ENCODE results near the gene DBN1.

The DBN1 gene

GRCh38 chr5:177479774-177480173 lies 6.3 kb upstream of the DBN1 start:
- no peak overlapping the region for H2AFZ ChIP-seq (ENCODE audit: low read length, unreplicated experiment)
- no peaks in the 10 kb centered on the region for H3K27me3 ChIP-seq (ENCODE audit: insufficient read depth, low read length)
- H3K79me2 ChIP-seq (ENCODE audit: control insufficient read depth, insufficient read depth, low read length, unreplicated experiment), result no peaks in the 10 kb centered on the region
- peaks cover 3% of the 10 kb centered on the region; the same call in 1 of the 2 replicates for H3K36me3 ChIP-seq (ENCODE audit: insufficient read depth, low read length)
- H3K4me3 ChIP-seq (ENCODE audit: low read depth, low read length), result no peak overlapping the region
- 0 out of 2 replicates have a peak overlapping the region, but pooled peaks have one; percentile 12 for H3K27ac ChIP-seq (ENCODE audit: low read depth, low read length)
- peaks cover 30% of the 10 kb centered on the region for H3K4me1 ChIP-seq (ENCODE audit: control insufficient read depth, insufficient read depth, low read length, unreplicated experiment)

- no peaks in the 10 kb centered on the region for H3K79me2 ChIP-seq (ENCODE audit: control insufficient read depth, insufficient read depth, low read length, unreplicated experiment)
- peaks cover 30% of the 10 kb centered on the region for H3K4me1 ChIP-seq (ENCODE audit: control insufficient read depth, insufficient read depth, low read length, unreplicated experiment)
- peaks cover 1% of the 10 kb centered on the region; the same call in 1 of the 2 replicates for H3K36me3 ChIP-seq (ENCODE audit: insufficient read depth, low read length)
- H2AFZ ChIP-seq (ENCODE audit: low read length, unreplicated experiment), result no peak overlapping the region
- H3K4me3 ChIP-seq (ENCODE audit: low read depth, low read length), result no peak overlapping the region
- H3K27ac ChIP-seq (ENCODE audit: low read depth, low read length), result 0 out of 2 replicates have a peak overlapping the region, but pooled peaks have one; percentile 12
- H3K27me3 ChIP-seq (ENCODE audit: insufficient read depth, low read length), result no peaks in the 10 kb centered on the region
These were observed 5.5 kb upstream of the DBN1 start for GRCh38 chr5:177478711-177479646.

GRCh38 chr5:177477701-177478477 lies 4.5 kb upstream of the DBN1 start:
- no peak overlapping the region for H3K4me3 ChIP-seq (ENCODE audit: low read depth, low read length)
- H3K4me1 ChIP-seq (ENCODE audit: control insufficient read depth, insufficient read depth, low read length, unreplicated experiment), result peaks cover 30% of the 10 kb centered on the region
- H3K36me3 ChIP-seq (ENCODE audit: insufficient read depth, low read length), result no peaks in the 10 kb centered on the region
- peaks cover under 1% of the 10 kb centered on the region for H3K79me2 ChIP-seq (ENCODE audit: control insufficient read depth, insufficient read depth, low read length, unreplicated experiment)
- H3K27ac ChIP-seq (ENCODE audit: low read depth, low read length), result no peak overlapping the region
- H3K27me3 ChIP-seq (ENCODE audit: insufficient read depth, low read length), result no peaks in the 10 kb centered on the region
- H2AFZ ChIP-seq (ENCODE audit: low read length, unreplicated experiment), result no peak overlapping the region

GRCh38 chr5:177476531-177477233 lies 3.2 kb upstream of the DBN1 start:
- Histone ChIP-seq H3K79me2 (ENCODE audit: control insufficient read depth, insufficient read depth, low read length, unreplicated experiment) (peaks cover 13% of the 10 kb centered on the region), H2AFZ (ENCODE audit: low read length, unreplicated experiment) (no peak overlapping the region), H3K27me3 (ENCODE audit: insufficient read depth, low read length) (no peaks in the 10 kb centered on the region), H3K36me3 (ENCODE audit: insufficient read depth, low read length) (no peaks in the 10 kb centered on the region), H3K4me1 (ENCODE audit: control insufficient read depth, insufficient read depth, low read length, unreplicated experiment) (peaks cover 31% of the 10 kb centered on the region), H3K27ac (ENCODE audit: low read depth, low read length) (no peak overlapping the region), H3K4me3 (ENCODE audit: low read depth, low read length) (no peak overlapping the region)

GRCh38 chr5:177475563-177476427 lies 2.4 kb upstream of the DBN1 start:
- Histone ChIP-seq H3K4me1 (ENCODE audit: control insufficient read depth, insufficient read depth, low read length, unreplicated experiment) (peaks cover 36% of the 10 kb centered on the region), H3K4me3 (ENCODE audit: low read depth, low read length) (no peak overlapping the region)

GRCh38 chr5:177474846-177475562 lies 1.6 kb upstream of the DBN1 start:
- Histone ChIP-seq H3K27ac (ENCODE audit: low read depth, low read length) (no peak overlapping the region), H3K4me3 (ENCODE audit: low read depth, low read length) (no peak overlapping the region), H3K4me1 (ENCODE audit: control insufficient read depth, insufficient read depth, low read length, unreplicated experiment) (peaks cover 41% of the 10 kb centered on the region), H3K36me3 (ENCODE audit: insufficient read depth, low read length) (no peaks in the 10 kb centered on the region), H2AFZ (ENCODE audit: low read length, unreplicated experiment) (no peak overlapping the region), H3K27me3 (ENCODE audit: insufficient read depth, low read length) (no peaks in the 10 kb centered on the region), H3K79me2 (ENCODE audit: control insufficient read depth, insufficient read depth, low read length, unreplicated experiment) (peaks cover 30% of the 10 kb centered on the region)

More at GRCh38 chr5:177475563-177476427, 2.4 kb upstream of the DBN1 start:
- Histone ChIP-seq H3K27me3 (ENCODE audit: insufficient read depth, low read length) (no peaks in the 10 kb centered on the region), H3K79me2 (ENCODE audit: control insufficient read depth, insufficient read depth, low read length, unreplicated experiment) (peaks cover 22% of the 10 kb centered on the region), H3K27ac (ENCODE audit: low read depth, low read length) (no peak overlapping the region), H2AFZ (ENCODE audit: low read length, unreplicated experiment) (no peak overlapping the region), H3K36me3 (ENCODE audit: insufficient read depth, low read length) (no peaks in the 10 kb centered on the region)

- Histone ChIP-seq H3K4me1 (ENCODE audit: control insufficient read depth, insufficient read depth, low read length, unreplicated experiment) (peaks cover 43% of the 10 kb centered on the region), H3K36me3 (ENCODE audit: insufficient read depth, low read length) (no peaks in the 10 kb centered on the region), H3K4me3 (ENCODE audit: low read depth, low read length) (no peak overlapping the region), H3K27me3 (ENCODE audit: insufficient read depth, low read length) (no peaks in the 10 kb centered on the region), H2AFZ (ENCODE audit: low read length, unreplicated experiment) (no peak overlapping the region), H3K27ac (ENCODE audit: low read depth, low read length) (no peak overlapping the region), H3K79me2 (ENCODE audit: control insufficient read depth, insufficient read depth, low read length, unreplicated experiment) (peaks cover 39% of the 10 kb centered on the region)
These were observed 605 bp upstream of the DBN1 start for GRCh38 chr5:177474002-177474476.

GRCh38 chr5:177472460-177473442 lies 683 bp downstream of the DBN1 start:
- peaks cover 50% of the 10 kb centered on the region for H3K4me1 ChIP-seq (ENCODE audit: control insufficient read depth, insufficient read depth, low read length, unreplicated experiment)
- H3K27ac ChIP-seq (ENCODE audit: low read depth, low read length), result peak overlapping the region; percentile 45
- peaks cover 5% of the 10 kb centered on the region; the same call in 1 of the 2 replicates for H3K36me3 ChIP-seq (ENCODE audit: insufficient read depth, low read length)
- no peak overlapping the region for H2AFZ ChIP-seq (ENCODE audit: low read length, unreplicated experiment)
- peaks cover 45% of the 10 kb centered on the region for H3K79me2 ChIP-seq (ENCODE audit: control insufficient read depth, insufficient read depth, low read length, unreplicated experiment)
- peak overlapping the region; percentile 99 for H3K4me3 ChIP-seq (ENCODE audit: low read depth, low read length)
- H3K27me3 ChIP-seq (ENCODE audit: insufficient read depth, low read length), result no peaks in the 10 kb centered on the region
